ENCODE data around the gene CEP126.
A peak's percentile ranks its signal among the peaks of the same experiment; 100 is the strongest.

Gene CEP126

DNA sequence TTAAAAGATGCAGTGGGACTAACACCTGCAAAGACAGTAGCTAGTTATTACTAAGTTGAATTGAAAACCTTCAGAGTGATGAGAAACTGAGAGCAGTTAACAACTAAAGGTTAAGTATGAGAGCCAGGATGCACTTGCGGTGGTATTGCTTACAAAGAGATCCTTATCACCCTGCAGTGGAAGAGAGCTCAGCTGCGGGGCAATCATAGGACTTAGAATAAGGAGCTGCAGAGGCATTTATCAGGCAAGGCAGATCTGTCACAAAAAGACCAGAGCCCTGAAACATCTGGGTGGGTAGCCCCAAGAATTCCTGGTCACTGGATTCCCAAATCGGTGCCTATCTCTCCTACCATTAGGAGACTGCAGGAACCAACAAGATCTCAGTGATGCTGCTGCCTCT lies 98.1 kb downstream of the CEP126 start:
- no peak overlapping the region for H3K27ac Mint-ChIP-seq
- H3K27me3 Mint-ChIP-seq (ENCODE audit: low read depth), result peaks cover 18% of the 10 kb centered on the region
- no peak overlapping the region for H3K4me3 Mint-ChIP-seq
- H3K36me3 Mint-ChIP-seq (ENCODE audit: low read depth), result no peaks in the 10 kb centered on the region
- H3K4me1 Mint-ChIP-seq (ENCODE audit: low read depth), result peaks cover 8% of the 10 kb centered on the region
- no peaks in the 10 kb centered on the region for H3K9me3 Mint-ChIP-seq

DNA sequence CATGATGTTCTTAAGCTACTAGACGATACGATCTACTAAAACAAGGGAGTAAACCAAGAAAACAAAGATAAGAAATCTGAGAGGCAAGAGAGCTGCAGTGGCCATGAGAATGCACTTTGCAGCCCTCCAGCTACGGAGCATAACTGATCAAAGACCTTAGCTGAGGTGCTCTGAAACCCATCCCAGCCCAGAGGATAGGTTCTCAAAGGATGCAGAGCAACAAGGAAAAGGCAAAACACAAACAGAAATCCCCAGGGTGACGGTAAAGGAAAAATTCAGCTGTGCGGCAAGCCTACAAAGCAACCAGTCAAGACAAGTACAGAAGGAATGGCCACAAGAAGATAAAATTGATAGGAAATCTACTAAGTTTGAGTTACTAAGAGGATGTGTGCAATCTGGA lies 99.9 kb downstream of the CEP126 start:
- H3K9me3 Mint-ChIP-seq, result no peaks in the 10 kb centered on the region
- no peak overlapping the region for H3K27ac Mint-ChIP-seq
- peaks cover 16% of the 10 kb centered on the region for H3K27me3 Mint-ChIP-seq (ENCODE audit: low read depth)
- no peak overlapping the region for H3K4me3 Mint-ChIP-seq
- H3K36me3 Mint-ChIP-seq (ENCODE audit: low read depth), result no peaks in the 10 kb centered on the region
- H3K4me1 Mint-ChIP-seq (ENCODE audit: low read depth), result peaks cover 8% of the 10 kb centered on the region

DNA sequence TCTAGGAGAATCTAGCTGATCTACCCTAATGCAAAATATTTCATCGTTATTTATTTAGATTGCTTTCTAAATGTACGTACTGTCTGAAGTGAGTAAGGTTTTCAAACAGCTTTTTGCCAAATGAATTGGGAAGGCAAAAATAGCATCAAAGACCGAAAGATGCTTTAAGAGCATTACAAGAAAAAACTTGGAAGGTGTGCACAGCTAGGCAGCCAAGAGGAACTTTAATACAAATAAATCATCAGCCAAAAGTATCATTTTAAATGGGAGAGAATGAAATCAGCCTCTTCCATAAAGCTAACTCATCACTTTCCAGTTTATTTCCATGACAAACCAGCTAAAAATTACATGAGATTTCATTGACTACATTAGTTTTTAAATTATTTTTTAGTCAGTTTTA lies 102.2 kb downstream of the CEP126 start:
- H3K27ac Mint-ChIP-seq, result no peak overlapping the region
- H3K36me3 Mint-ChIP-seq (ENCODE audit: low read depth), result no peaks in the 10 kb centered on the region
- H3K9me3 Mint-ChIP-seq, result no peaks in the 10 kb centered on the region
- peaks cover 12% of the 10 kb centered on the region for H3K27me3 Mint-ChIP-seq (ENCODE audit: low read depth)
- peaks cover 8% of the 10 kb centered on the region for H3K4me1 Mint-ChIP-seq (ENCODE audit: low read depth)
- H3K4me3 Mint-ChIP-seq, result no peak overlapping the region

DNA sequence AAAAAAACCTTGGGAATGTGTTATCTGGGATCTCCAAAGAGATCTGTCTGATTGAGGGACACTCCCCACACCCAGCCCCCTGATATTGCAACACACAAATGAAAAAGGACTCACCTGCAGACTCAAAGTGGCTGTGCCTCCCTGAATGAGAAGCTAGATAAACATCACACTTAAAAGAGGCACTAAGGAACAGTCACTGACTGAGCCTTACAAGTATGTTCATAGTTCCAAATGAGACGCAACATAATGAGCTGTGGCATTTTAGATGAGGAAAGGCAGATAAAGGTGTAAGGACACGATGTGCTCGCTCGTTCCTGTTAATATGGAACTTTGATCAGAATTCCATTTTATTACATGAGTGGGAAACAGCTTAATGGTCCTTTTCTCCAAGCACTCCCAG lies 111.4 kb downstream of the CEP126 start:
- H3K4me1 Mint-ChIP-seq (ENCODE audit: low read depth), result no peaks in the 10 kb centered on the region
- H3K27me3 Mint-ChIP-seq (ENCODE audit: low read depth), result peaks cover 8% of the 10 kb centered on the region
- no peaks in the 10 kb centered on the region for H3K9me3 Mint-ChIP-seq
- no peak overlapping the region for H3K4me3 Mint-ChIP-seq
- H3K27ac Mint-ChIP-seq, result no peak overlapping the region
- H3K36me3 Mint-ChIP-seq (ENCODE audit: low read depth), result no peaks in the 10 kb centered on the region

DNA sequence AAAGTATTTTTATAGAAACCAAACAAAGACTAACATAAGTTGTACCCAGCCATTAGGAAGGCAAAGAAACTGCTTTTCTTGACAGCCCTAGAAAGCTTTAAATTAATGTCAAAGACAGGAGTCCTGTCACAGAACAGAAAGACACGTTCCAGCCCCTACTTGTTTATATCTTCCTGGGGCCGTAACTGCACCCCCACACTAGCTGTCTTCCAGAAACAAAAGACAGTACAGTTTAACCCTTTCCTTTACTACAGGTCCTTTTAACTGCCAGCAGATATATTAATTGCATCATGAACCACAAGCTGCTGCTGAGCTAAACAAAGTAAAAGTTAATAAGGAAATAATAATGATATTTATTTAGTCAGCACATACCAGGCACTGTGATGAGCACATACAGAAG lies 112.1 kb downstream of the CEP126 start:
- Mint-ChIP-seq H3K27ac (no peak overlapping the region), H3K36me3 (ENCODE audit: low read depth) (no peaks in the 10 kb centered on the region), H3K9me3 (no peaks in the 10 kb centered on the region), H3K27me3 (ENCODE audit: low read depth) (peaks cover 8% of the 10 kb centered on the region), H3K4me3 (no peak overlapping the region), H3K4me1 (ENCODE audit: low read depth) (no peaks in the 10 kb centered on the region)

DNA sequence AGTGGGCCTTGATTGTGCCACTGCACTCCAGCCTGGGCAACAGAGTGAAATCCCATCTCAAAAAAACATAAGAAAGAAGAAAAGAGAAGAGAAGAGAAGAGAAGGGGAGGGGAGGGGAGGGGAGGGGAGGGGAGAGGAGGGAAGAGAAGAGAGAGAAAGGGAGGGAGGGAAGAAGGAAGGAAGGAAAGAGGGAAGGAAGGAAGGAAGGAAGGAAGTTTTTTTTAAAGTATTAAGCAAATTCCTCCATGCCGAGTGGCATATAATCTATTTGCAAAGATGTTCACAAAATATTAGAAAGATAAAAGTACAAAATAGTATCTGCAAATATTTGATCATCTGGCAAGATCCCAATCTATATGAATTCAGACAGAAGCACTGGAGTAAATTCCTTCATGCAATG lies 121.9 kb downstream of the CEP126 start:
- H3K27ac Mint-ChIP-seq, result no peak overlapping the region
- no peaks in the 10 kb centered on the region for H3K4me1 Mint-ChIP-seq (ENCODE audit: low read depth)
- H3K4me3 Mint-ChIP-seq, result no peak overlapping the region
- no peaks in the 10 kb centered on the region for H3K9me3 Mint-ChIP-seq
- no peaks in the 10 kb centered on the region for H3K36me3 Mint-ChIP-seq (ENCODE audit: low read depth)
- H3K27me3 Mint-ChIP-seq (ENCODE audit: low read depth), result no peaks in the 10 kb centered on the region

DNA sequence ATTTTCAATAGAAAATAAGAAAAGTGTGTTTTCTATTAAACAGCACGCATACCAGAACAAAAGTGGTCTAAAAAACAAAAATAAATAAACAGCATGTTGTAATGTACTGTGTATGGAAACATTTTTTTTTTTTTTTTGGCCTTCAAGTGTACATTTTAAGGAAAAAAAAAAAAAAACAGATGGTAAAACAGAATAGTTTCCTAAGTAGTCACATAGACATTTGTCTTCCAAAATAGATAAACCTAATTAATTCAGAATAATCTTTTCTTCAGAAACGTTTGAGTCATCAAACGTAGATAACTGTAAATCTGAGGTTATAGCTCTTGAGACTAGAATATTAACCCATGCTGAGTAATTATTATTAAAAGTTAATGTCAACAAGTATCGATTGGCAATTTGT lies 132.0 kb downstream of the CEP126 start:
- Mint-ChIP-seq H3K27ac (no peak overlapping the region), H3K36me3 (ENCODE audit: low read depth) (no peaks in the 10 kb centered on the region), H3K4me3 (peak overlapping the region; percentile 48), H3K27me3 (ENCODE audit: low read depth) (peaks cover 40% of the 10 kb centered on the region), H3K4me1 (ENCODE audit: low read depth) (peaks cover 3% of the 10 kb centered on the region), H3K9me3 (no peaks in the 10 kb centered on the region)

DNA sequence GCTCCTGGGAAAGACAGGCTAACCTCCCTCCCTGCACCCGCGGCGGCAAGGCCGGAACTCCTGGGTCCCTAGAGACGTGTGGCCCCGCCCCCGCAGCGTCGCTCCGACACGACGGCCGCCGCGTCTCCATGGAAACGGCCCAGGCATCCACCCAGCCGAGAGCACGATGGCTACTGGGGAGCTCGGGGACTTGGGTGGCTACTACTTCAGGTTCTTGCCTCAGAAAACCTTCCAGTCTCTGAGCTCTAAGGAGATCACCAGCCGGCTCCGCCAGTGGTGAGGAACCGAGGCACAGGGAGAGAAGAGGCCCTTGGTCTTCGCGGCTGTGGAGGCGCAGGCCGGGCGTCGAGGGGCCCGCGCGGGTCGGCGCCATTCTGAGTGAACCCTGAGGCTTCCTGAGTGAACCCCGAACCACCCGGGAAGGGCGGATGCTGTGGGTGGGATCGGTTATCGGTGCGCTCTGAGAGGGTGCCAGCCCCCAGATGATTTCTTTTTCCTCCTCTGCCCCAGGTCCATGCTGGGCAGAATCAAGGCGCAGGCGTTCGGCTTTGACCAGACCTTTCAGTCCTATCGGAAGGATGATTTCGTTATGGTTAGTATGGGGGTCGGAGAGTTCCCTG lies 132.6 kb downstream of the CEP126 start, which contains the start of gene CFAP300:
Gene CFAP300, plus strand, starts transcription at position 133 of the 620 bp plus-strand sequence. Its CDS starts 34 bp downstream, at position 167.
- Mint-ChIP-seq H3K9me3 (no peaks in the 10 kb centered on the region), H3K36me3 (ENCODE audit: low read depth) (no peaks in the 10 kb centered on the region), H3K4me3 (peak within 1 kb of the TSS; percentile 65), H3K27me3 (ENCODE audit: low read depth) (peaks cover 40% of the 10 kb centered on the region), H3K27ac (no peak within 1 kb of the TSS), H3K4me1 (ENCODE audit: low read depth) (peaks cover 3% of the 10 kb centered on the region)

Measured in T-helper 1 cell treated with Interleukin-12 subunit alpha and Interleukin-12 subunit beta and Interleukin-4 antibody, amounts not matched to agents 30 μg/mL and 1 μg/mL, for 36 hours (primary cell).